ENCODE data around the gene CSNK1A1. TPM values are rescaled to one million over a fixed set of nuclear protein-coding genes. Genes with fewer than 3 reads are reported as not detected.

The CSNK1A1 gene
- polyA plus RNA-seq, 1 experiment = 171 TPM

GRCh38 chr5:149510136-149510535 lies 41.1 kb downstream of the CSNK1A1 start:
- no peak for DNase-seq (ENCODE audit: low read depth)
- POLR2A ChIA-PET = interaction anchor here (0.6 kb wide), 1 partner anchor 13 kb away, joined by 3 read pairs; no protein-coding TSS in a partner anchor
- CTCF ChIA-PET = interaction anchor here (1.0 to 1.5 kb wide), 2 partner anchors 14 to 34 kb away, joined by 3 to 5 read pairs; no protein-coding TSS in a partner anchor
- Histone ChIP-seq H3K4me3 (ENCODE audit: low read depth, low read length) (no peak overlapping the region), H3K36me3 (ENCODE audit: control insufficient read depth, insufficient read depth, low read length) (peaks cover 20% of the 10 kb centered on the region), H3K27me3 (ENCODE audit: control insufficient read depth, insufficient read depth, low read length) (no peaks in the 10 kb centered on the region)
- TF ChIP-seq CTCF (IDR thresholded peaks at IDR 0.05; ENCODE audit: insufficient read depth, low read depth, low read length) = no peak

- ChIA-PET CTCF (no interaction called here), POLR2A (no interaction called here)
- H3K27me3 ChIP-seq (ENCODE audit: control insufficient read depth, insufficient read depth, low read length) = no peaks in the 10 kb centered on the region
- no peak for DNase-seq (ENCODE audit: low read depth)
- no peak for TF ChIP-seq CTCF (IDR thresholded peaks at IDR 0.05; ENCODE audit: insufficient read depth, low read depth, low read length)
- no peak overlapping the region for H3K4me3 ChIP-seq (ENCODE audit: low read depth, low read length)
- H3K36me3 ChIP-seq (ENCODE audit: control insufficient read depth, insufficient read depth, low read length) = peaks cover 16% of the 10 kb centered on the region
Measured at GRCh38 chr5:149504677-149505076, 46.6 kb downstream of the CSNK1A1 start.

- H3K36me3 ChIP-seq (ENCODE audit: control insufficient read depth, insufficient read depth, low read length) = peaks cover 13% of the 10 kb centered on the region
- H3K27me3 ChIP-seq (ENCODE audit: control insufficient read depth, insufficient read depth, low read length) = no peaks in the 10 kb centered on the region
- no peak for DNase-seq (ENCODE audit: low read depth)
- no peak overlapping the region for H3K4me3 ChIP-seq (ENCODE audit: low read depth, low read length)
- no peak for TF ChIP-seq CTCF (IDR thresholded peaks at IDR 0.05; ENCODE audit: insufficient read depth, low read depth, low read length)
- POLR2A ChIA-PET = interaction anchor here (1.1 kb wide), 1 partner anchor 12 kb away, joined by 5 read pairs; no protein-coding TSS in a partner anchor
- CTCF ChIA-PET = interaction anchor here (1.0 to 1.5 kb wide), 5 partner anchors 12 to 61 kb away, joined by 3 to 4 read pairs (median 3); partner anchors contain the start of gene CSNK1A1
Measured at GRCh38 chr5:149503006-149503405, 48.2 kb downstream of the CSNK1A1 start.

GRCh38 chr5:149500922-149501582 lies 50.2 kb downstream of the CSNK1A1 start:
- ChIA-PET POLR2A (interaction anchor here (0.8 kb wide), 1 partner anchor 20 kb away, joined by 4 read pairs; no protein-coding TSS in a partner anchor), CTCF (interaction anchor here (0.6 to 1.8 kb wide), 5 partner anchors 14 to 64 kb away, joined by 3 to 4 read pairs (median 4); no protein-coding TSS in a partner anchor)
- H3K36me3 ChIP-seq (ENCODE audit: control insufficient read depth, insufficient read depth, low read length) = peaks cover 6% of the 10 kb centered on the region
- TF ChIP-seq CTCF (IDR thresholded peaks at IDR 0.05; ENCODE audit: insufficient read depth, low read depth, low read length) = no peak
- peak; percentile 92 for DNase-seq (ENCODE audit: low read depth)
- no peak overlapping the region for H3K4me3 ChIP-seq (ENCODE audit: low read depth, low read length)
- H3K27me3 ChIP-seq (ENCODE audit: control insufficient read depth, insufficient read depth, low read length) = no peaks in the 10 kb centered on the region

GRCh38 chr5:149498724-149499336 lies 52.4 kb downstream of the CSNK1A1 start:
- no peak for TF ChIP-seq CTCF (IDR thresholded peaks at IDR 0.05; ENCODE audit: insufficient read depth, low read depth, low read length)
- CTCF ChIA-PET = interaction anchor here (0.7 to 1.0 kb wide), 2 partner anchors 17 to 77 kb away, joined by 3 read pairs; no protein-coding TSS in a partner anchor
- Histone ChIP-seq H3K4me3 (ENCODE audit: low read depth, low read length) (no peak overlapping the region), H3K36me3 (ENCODE audit: control insufficient read depth, insufficient read depth, low read length) (peaks cover 4% of the 10 kb centered on the region), H3K27me3 (ENCODE audit: control insufficient read depth, insufficient read depth, low read length) (no peaks in the 10 kb centered on the region)
- DNase-seq (ENCODE audit: low read depth) = no peak
- POLR2A ChIA-PET = interaction anchor here (0.5 kb wide), 1 partner anchor 20 kb away, joined by 3 read pairs; no protein-coding TSS in a partner anchor
